ENCODE results near the gene USP9Y.
"Not testable (repeated sequence)": the region's sequence is repeated elsewhere in the genome, so short reads cannot be mapped to it uniquely, and the experiment has no call there.

USP9Y gene

GRCh38 chrY:12701181-12701695, at the start of gene USP9Y:
USP9Y (plus strand) TSS chrY:12701231; CDS start chrY:12709448, 8,217 bp downstream.
- DNase-seq (ENCODE audit: low spot score): no peak

- no peak for DNase-seq (ENCODE audit: low spot score)
These were observed 49.4 kb upstream of the USP9Y start for GRCh38 chrY:12651621-12652036.

- DNase-seq (ENCODE audit: low spot score): peak; percentile 79
These were observed 39.0 kb upstream of the USP9Y start for GRCh38 chrY:12661745-12662681.

GRCh38 chrY:12662745-12663591, 38.1 kb upstream of the USP9Y start:
- DNase-seq (ENCODE audit: low spot score): peak; percentile 25

GRCh38 chrY:12663845-12664244, 37.2 kb upstream of the USP9Y start:
- not testable (repeated sequence) for DNase-seq (ENCODE audit: low spot score)

- no peak for DNase-seq (ENCODE audit: low spot score)
These were observed 22.9 kb upstream of the USP9Y start for GRCh38 chrY:12678111-12678510.

- no peak for DNase-seq (ENCODE audit: low spot score)
These were observed 19.5 kb upstream of the USP9Y start for GRCh38 chrY:12681535-12681934.

- no peak for DNase-seq (ENCODE audit: low spot score)
These were observed 12.7 kb upstream of the USP9Y start for GRCh38 chrY:12688337-12688736.

GRCh38 chrY:12700087-12700486, 944 bp upstream of the USP9Y start:
- DNase-seq (ENCODE audit: low spot score): no peak

- DNase-seq (ENCODE audit: low spot score): no peak
These were observed 1.1 kb downstream of the USP9Y start for GRCh38 chrY:12702174-12702573.

GRCh38 chrY:12710460-12710859, 9.4 kb downstream of the USP9Y start:
- DNase-seq (ENCODE audit: low spot score): no peak

- no peak for DNase-seq (ENCODE audit: low spot score)
These were observed 14.3 kb downstream of the USP9Y start for GRCh38 chrY:12715376-12715775.

GRCh38 chrY:12729746-12730145, 28.7 kb downstream of the USP9Y start:
- DNase-seq (ENCODE audit: low spot score): no peak

GRCh38 chrY:12733625-12734024, 32.6 kb downstream of the USP9Y start:
- no peak for DNase-seq (ENCODE audit: low spot score)

GRCh38 chrY:12734051-12734450, 33.0 kb downstream of the USP9Y start:
- no peak for DNase-seq (ENCODE audit: low spot score)

GRCh38 chrY:12741414-12741813, 40.4 kb downstream of the USP9Y start:
- no peak for DNase-seq (ENCODE audit: low spot score)

- DNase-seq (ENCODE audit: low spot score): no peak
These were observed 41.7 kb downstream of the USP9Y start for GRCh38 chrY:12742725-12743124.

- DNase-seq (ENCODE audit: low spot score): no peak
These were observed 43.1 kb downstream of the USP9Y start for GRCh38 chrY:12744091-12744490.

GRCh38 chrY:12749293-12749692, 48.3 kb downstream of the USP9Y start:
- no peak for DNase-seq (ENCODE audit: low spot score)

- no peak for DNase-seq (ENCODE audit: low spot score)
These were observed 51.8 kb downstream of the USP9Y start for GRCh38 chrY:12752856-12753255.

GRCh38 chrY:12756021-12756420, 55.0 kb downstream of the USP9Y start:
- DNase-seq (ENCODE audit: low spot score): no peak

GRCh38 chrY:12765976-12766375, 64.9 kb downstream of the USP9Y start:
- no peak for DNase-seq (ENCODE audit: low spot score)

- no peak for DNase-seq (ENCODE audit: low spot score)
These were observed 83.5 kb downstream of the USP9Y start for GRCh38 chrY:12784521-12784920.

All from germinal center (tissue), 1 donor.